Caco-2 (cell line): ENCODE data around the gene MAB21L3. TPM values are rescaled to one million over a fixed set of nuclear protein-coding genes. Genes with fewer than 3 reads are reported as not detected.

Experiments used
- BruUV-seq: library from RNA; stranded (reverse); fragments of 400-500 nt; replicated peaks from 2 replicates; lab custom pipeline; 2021; lab: Mats Ljungman, UMichigan
- CTCF ChIA-PET: fragments of 300-600 bp; sonication (Branson Sonifier 250); formaldehyde crosslinking; loops from one replicate; lab custom pipeline; 2022; ENCODE audit warnings: antibody characterized with exemption; lab: Charles Lee
- POLR2A ChIA-PET: fragments of 300-600 bp; sonication (Branson Sonifier 250); formaldehyde crosslinking; loops from one replicate; lab custom pipeline; 2022; ENCODE audit warnings: antibody characterized with exemption; lab: Charles Lee
- DNase-seq, 2 experiments: peaks; one replicate each; pipeline versions ENCODE4 v3.0.0 to v3.0.0-alpha.2; 2020 to 2022
- H3K27me3 ChIP-seq: replicated peaks from 2 replicates; pipeline ENCODE4 v1.6.0; 2011; ENCODE audit warnings: low read length; ENCODE audit not compliant: control insufficient read depth, insufficient read depth
- H3K36me3 ChIP-seq: 2 replicates; pipeline ENCODE4 v1.5.1; 2011; ENCODE audit warnings: low read length; ENCODE audit not compliant: control insufficient read depth, insufficient read depth
- H3K4me1 ChIP-seq: fragments of 250-450 bp; sonication (Bioruptor Pico); 2 replicates; pipeline ENCODE4 v1.5.1; 2020; ENCODE audit warnings: mild to moderate bottlenecking
- H3K4me3 ChIP-seq: 2 replicates; pipeline ENCODE4 v1.5.1; 2011; ENCODE audit warnings: low read depth, mild to moderate bottlenecking, control low read depth, low read length
- H3K9me3 ChIP-seq: fragments of 250-450 bp; sonication (Bioruptor Pico); 2 replicates; pipeline ENCODE4 v1.5.1; 2020; ENCODE audit warnings: mild to moderate bottlenecking, moderate library complexity
- H3K27ac Mint-ChIP-seq: one replicate; pipeline ENCODE4 v1.8.0; 2022; ENCODE audit warnings: mixed read lengths; ENCODE audit not compliant: unreplicated experiment
- H3K27me3 Mint-ChIP-seq: one replicate; pipeline ENCODE4 v1.8.0; 2022; ENCODE audit warnings: mixed read lengths; ENCODE audit not compliant: insufficient read depth, unreplicated experiment
- H3K36me3 Mint-ChIP-seq: one replicate; pipeline ENCODE4 v1.8.0; 2022; ENCODE audit warnings: mild to moderate bottlenecking, mixed read lengths; ENCODE audit not compliant: insufficient read depth, unreplicated experiment
- H3K4me1 Mint-ChIP-seq: one replicate; pipeline ENCODE4 v1.8.0; 2022; ENCODE audit warnings: low read depth, mixed read lengths; ENCODE audit not compliant: unreplicated experiment
- H3K4me3 Mint-ChIP-seq: one replicate; pipeline ENCODE4 v1.8.0; 2022; ENCODE audit warnings: mild to moderate bottlenecking, moderate library complexity, mixed read lengths; ENCODE audit not compliant: unreplicated experiment
- H3K9me3 Mint-ChIP-seq: one replicate; pipeline ENCODE4 v1.8.0; 2022; ENCODE audit warnings: mixed read lengths; ENCODE audit not compliant: unreplicated experiment
- intact Hi-C: fragments of 100-400 bp; cut with micrococcal nuclease; formaldehyde crosslinking; loops from one replicate; pipeline ENCODE4 v1.10.0; 2022; ENCODE audit not compliant: unreplicated experiment
- total RNA-seq: library from RNA; stranded (reverse); gene quantifications from 2 replicates; pipeline ENCODE4 v1.2.3, GENCODE V29; 2022
- TF ChIP-seq, protein P1 (sequence below), 2 experiments: fragments of 200-600 bp in 1 of 2; IDR thresholded peaks; 1 replicate in 1 of 2; 2 replicates in 1 of 2; pipeline versions ENCODE4 v1.5.1 to v1.8.0; 2011 to 2022; ENCODE audit warnings: antibody characterized with exemption in 1 of 2, control low read depth in 1 of 2, inconsistent platforms in 1 of 2, low read depth in 1 of 2, low read length in 1 of 2, mild to moderate bottlenecking in 1 of 2, moderate library complexity in 1 of 2; ENCODE audit not compliant: insufficient read depth in 1 of 2, severe bottlenecking in 1 of 2, unreplicated experiment in 1 of 2

MAB21L3 gene
- total RNA-seq, 1 experiment from 2014 or later: 0.66 TPM

GRCh38 chr1:116170721-116171589, 59.8 kb downstream of the MAB21L3 start:
- DNase-seq: no peak
- ChIA-PET POLR2A (no interaction called here), CTCF (no interaction called here)
- Histone ChIP-seq H3K27me3 (no peaks in the 10 kb centered on the region), H3K4me3 (no peak overlapping the region), H3K4me1 (peaks cover 48% of the 10 kb centered on the region), H3K9me3 (no peaks in the 10 kb centered on the region), H3K36me3 (no peaks in the 10 kb centered on the region)
- BruUV-seq: no TSS peak
- Mint-ChIP-seq H3K4me1 (peaks cover 15% of the 10 kb centered on the region), H3K27me3 (no peaks in the 10 kb centered on the region), H3K9me3 (no peaks in the 10 kb centered on the region), H3K36me3 (no peaks in the 10 kb centered on the region), H3K4me3 (no peak overlapping the region), H3K27ac (no peak overlapping the region)
- intact Hi-C loops: no loop called here
- TF ChIP-seq, protein P1, sequence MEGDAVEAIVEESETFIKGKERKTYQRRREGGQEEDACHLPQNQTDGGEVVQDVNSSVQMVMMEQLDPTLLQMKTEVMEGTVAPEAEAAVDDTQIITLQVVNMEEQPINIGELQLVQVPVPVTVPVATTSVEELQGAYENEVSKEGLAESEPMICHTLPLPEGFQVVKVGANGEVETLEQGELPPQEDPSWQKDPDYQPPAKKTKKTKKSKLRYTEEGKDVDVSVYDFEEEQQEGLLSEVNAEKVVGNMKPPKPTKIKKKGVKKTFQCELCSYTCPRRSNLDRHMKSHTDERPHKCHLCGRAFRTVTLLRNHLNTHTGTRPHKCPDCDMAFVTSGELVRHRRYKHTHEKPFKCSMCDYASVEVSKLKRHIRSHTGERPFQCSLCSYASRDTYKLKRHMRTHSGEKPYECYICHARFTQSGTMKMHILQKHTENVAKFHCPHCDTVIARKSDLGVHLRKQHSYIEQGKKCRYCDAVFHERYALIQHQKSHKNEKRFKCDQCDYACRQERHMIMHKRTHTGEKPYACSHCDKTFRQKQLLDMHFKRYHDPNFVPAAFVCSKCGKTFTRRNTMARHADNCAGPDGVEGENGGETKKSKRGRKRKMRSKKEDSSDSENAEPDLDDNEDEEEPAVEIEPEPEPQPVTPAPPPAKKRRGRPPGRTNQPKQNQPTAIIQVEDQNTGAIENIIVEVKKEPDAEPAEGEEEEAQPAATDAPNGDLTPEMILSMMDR (IDR thresholded peaks at IDR 0.05; ENCODE audit: insufficient read depth in 1 of 2, low read depth in 1 of 2, low read length in 1 of 2, severe bottlenecking in 1 of 2, unreplicated experiment in 1 of 2): no peak

DNA sequence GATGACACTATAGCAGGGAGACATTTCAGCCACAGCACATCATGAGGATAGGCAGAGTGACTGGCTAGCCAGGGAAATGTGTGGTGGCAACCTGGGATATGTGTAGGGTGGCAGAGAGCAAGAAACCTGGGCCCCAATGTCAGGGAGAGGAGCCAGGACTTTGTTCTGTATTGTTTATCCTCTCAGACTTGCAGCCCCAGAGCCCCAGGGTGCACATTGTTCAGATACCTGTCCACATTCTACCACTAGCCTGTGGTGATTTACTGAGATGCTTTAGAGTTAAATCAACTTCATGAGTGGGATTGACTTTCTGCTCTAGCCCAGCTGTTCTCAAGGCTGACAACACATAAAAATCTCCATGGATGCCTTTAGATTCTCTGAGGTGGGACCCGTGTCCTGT, 61.5 kb downstream of the MAB21L3 start:
- Mint-ChIP-seq H3K27ac (no peak overlapping the region), H3K9me3 (no peaks in the 10 kb centered on the region), H3K4me3 (peak overlapping the region; percentile 27), H3K27me3 (no peaks in the 10 kb centered on the region), H3K4me1 (peaks cover 15% of the 10 kb centered on the region), H3K36me3 (no peaks in the 10 kb centered on the region)
- CTCF ChIA-PET: interaction anchor here (0.6 kb wide), 1 partner anchor 80 kb away, joined by 5 read pairs; no protein-coding TSS in a partner anchor
- no peak overlapping the region for H3K4me3 ChIP-seq
- intact Hi-C loops: loop anchor here (1.0 kb wide), 1 partner anchor 19 kb away; no protein-coding TSS in a partner anchor
- peak; percentile 52 to 73 for DNase-seq
- POLR2A ChIA-PET: no interaction called here
- H3K9me3 ChIP-seq: no peaks in the 10 kb centered on the region
- BruUV-seq: no TSS peak
- H3K4me1 ChIP-seq: peaks cover 48% of the 10 kb centered on the region
- no peaks in the 10 kb centered on the region for H3K36me3 ChIP-seq
- no peaks in the 10 kb centered on the region for H3K27me3 ChIP-seq
- TF ChIP-seq, protein P1 (IDR thresholded peaks at IDR 0.05; ENCODE audit: insufficient read depth in 1 of 2, low read depth in 1 of 2, low read length in 1 of 2, severe bottlenecking in 1 of 2, unreplicated experiment in 1 of 2): no peak

GRCh38 chr1:116175611-116176010, 64.4 kb downstream of the MAB21L3 start:
- no TSS peak for BruUV-seq

More at GRCh38 chr1:116175611-116176010, 64.4 kb downstream of the MAB21L3 start:
- H3K9me3 ChIP-seq: no peaks in the 10 kb centered on the region
- CTCF ChIA-PET: no interaction called here
- TF ChIP-seq, protein P1 (IDR thresholded peaks at IDR 0.05; ENCODE audit: insufficient read depth in 1 of 2, low read depth in 1 of 2, low read length in 1 of 2, severe bottlenecking in 1 of 2, unreplicated experiment in 1 of 2): no peak
- H3K36me3 Mint-ChIP-seq: no peaks in the 10 kb centered on the region
- no peaks in the 10 kb centered on the region for H3K9me3 Mint-ChIP-seq
- H3K4me1 Mint-ChIP-seq: peaks cover 8% of the 10 kb centered on the region
- POLR2A ChIA-PET: no interaction called here
- H3K27me3 ChIP-seq: no peaks in the 10 kb centered on the region
- peaks cover 62% of the 10 kb centered on the region for H3K4me1 ChIP-seq
- H3K4me3 Mint-ChIP-seq: no peak overlapping the region
- no peaks in the 10 kb centered on the region for H3K27me3 Mint-ChIP-seq
- no peak for DNase-seq
- H3K36me3 ChIP-seq: no peaks in the 10 kb centered on the region
- no peak overlapping the region for H3K27ac Mint-ChIP-seq
- intact Hi-C loops: no loop called here
- H3K4me3 ChIP-seq: no peak overlapping the region
